ENCODE data around the gene FUZ. TPM values are rescaled to one million over a fixed set of nuclear protein-coding genes. Genes with fewer than 3 reads are reported as not detected.

Gene FUZ
- polyA plus RNA-seq, 4 donors = 4.1 to 21.0 (median 10.0) TPM

GRCh38 chr19:49847731-49848696, 34.9 kb upstream of the FUZ start:
- peak in 1 of 2 donors; percentile 25 for DNase-seq
- H3K9me3 ChIP-seq (ENCODE audit: control insufficient read depth in 2 of 2, insufficient read depth in 1 of 2, low read depth in 1 of 2, low read length in 1 of 2) = peaks cover 0 to 18% of the 10 kb centered on the region in 2 donors
- no peak overlapping the region for H3K4me3 ChIP-seq (ENCODE audit: low read depth in 1 of 3, low read length in 3 of 3)
- H3K27me3 ChIP-seq (ENCODE audit: control insufficient read depth in 3 of 3, insufficient read depth in 3 of 3, low read length in 3 of 3) = no peaks in the 10 kb centered on the region
- WGBS, 3 donors = 76 to 87% (median 84%) methylated on average over 10 of the region's 10 CpGs
- no peak overlapping the region for H3K27ac ChIP-seq (ENCODE audit: low read depth in 1 of 3, low read length in 2 of 3)
- no peak for FAIRE-seq
- H3K36me3 ChIP-seq (ENCODE audit: control insufficient read depth in 3 of 3, insufficient read depth in 2 of 3, low read depth in 1 of 3, low read length in 3 of 3) = peaks cover 0 to 5% (median 0%) of the 10 kb centered on the region in 3 donors
- peaks cover 0 to 15% (median 0%) of the 10 kb centered on the region in 3 donors for H3K4me1 ChIP-seq (ENCODE audit: control insufficient read depth in 3 of 3, insufficient read depth in 2 of 3, low read depth in 1 of 3, low read length in 2 of 3)

DNA sequence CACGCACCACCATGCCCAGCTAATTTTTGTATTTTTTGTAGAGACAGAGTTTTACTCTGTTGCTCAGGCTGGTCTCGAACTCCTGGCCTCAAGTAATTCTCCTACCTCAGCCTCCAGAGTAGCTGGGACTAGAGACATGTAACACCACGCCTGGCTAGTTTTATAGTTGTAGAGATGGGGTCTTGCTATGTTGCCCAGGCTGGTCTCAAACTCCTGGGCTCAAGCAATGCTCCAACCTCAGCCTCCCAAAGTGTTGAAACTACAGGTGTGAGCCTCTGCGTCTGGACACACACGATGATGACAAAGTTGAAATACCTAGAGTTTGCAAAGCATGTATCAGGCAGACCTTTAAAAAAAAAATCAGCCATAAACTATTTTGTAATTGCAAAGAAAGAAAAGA, 33.3 kb upstream of the FUZ start:
- Histone ChIP-seq H3K4me3 (ENCODE audit: low read depth in 1 of 3, low read length in 3 of 3) (no peak overlapping the region), H3K4me1 (ENCODE audit: control insufficient read depth in 3 of 3, insufficient read depth in 2 of 3, low read depth in 1 of 3, low read length in 2 of 3) (peaks cover 0 to 4% (median 0%) of the 10 kb centered on the region in 3 donors), H3K9me3 (ENCODE audit: control insufficient read depth in 2 of 2, insufficient read depth in 1 of 2, low read depth in 1 of 2, low read length in 1 of 2) (peaks cover 0 to 18% of the 10 kb centered on the region in 2 donors), H3K27me3 (ENCODE audit: control insufficient read depth in 3 of 3, insufficient read depth in 3 of 3, low read length in 3 of 3) (no peaks in the 10 kb centered on the region), H3K27ac (ENCODE audit: low read depth in 1 of 3, low read length in 2 of 3) (no peak overlapping the region), H3K36me3 (ENCODE audit: control insufficient read depth in 3 of 3, insufficient read depth in 2 of 3, low read depth in 1 of 3, low read length in 3 of 3) (peaks cover 0 to 7% (median 0%) of the 10 kb centered on the region in 3 donors)
- DNase-seq (no peak), FAIRE-seq (no peak)
- 72 to 82% (median 77%) methylated on average over 5 of the region's 5 CpGs for WGBS, 3 donors

GRCh38 chr19:49845414-49845813, 32.3 kb upstream of the FUZ start:
- peaks cover 0 to 4% (median 0%) of the 10 kb centered on the region in 3 donors for H3K4me1 ChIP-seq (ENCODE audit: control insufficient read depth in 3 of 3, insufficient read depth in 2 of 3, low read depth in 1 of 3, low read length in 2 of 3)
- DNase-seq (no peak), FAIRE-seq (no peak)
- H3K27me3 ChIP-seq (ENCODE audit: control insufficient read depth in 3 of 3, insufficient read depth in 3 of 3, low read length in 3 of 3) = no peaks in the 10 kb centered on the region
- peaks cover 0 to 18% of the 10 kb centered on the region in 2 donors for H3K9me3 ChIP-seq (ENCODE audit: control insufficient read depth in 2 of 2, insufficient read depth in 1 of 2, low read depth in 1 of 2, low read length in 1 of 2)
- H3K27ac ChIP-seq (ENCODE audit: low read depth in 1 of 3, low read length in 2 of 3) = no peak overlapping the region
- peaks cover 0 to 16% (median 0%) of the 10 kb centered on the region in 3 donors for H3K36me3 ChIP-seq (ENCODE audit: control insufficient read depth in 3 of 3, insufficient read depth in 2 of 3, low read depth in 1 of 3, low read length in 3 of 3)
- H3K4me3 ChIP-seq (ENCODE audit: low read depth in 1 of 3, low read length in 3 of 3) = no peak overlapping the region
- 56 to 69% (median 65%) methylated on average over 3 of the region's 3 CpGs for WGBS, 3 donors

GRCh38 chr19:49844138-49845095, 31.3 kb upstream of the FUZ start:
- no peak for DNase-seq
- FAIRE-seq = no peak
- Histone ChIP-seq H3K4me3 (ENCODE audit: low read depth in 1 of 3, low read length in 3 of 3) (no peak overlapping the region), H3K4me1 (ENCODE audit: control insufficient read depth in 3 of 3, insufficient read depth in 2 of 3, low read depth in 1 of 3, low read length in 2 of 3) (no peaks in the 10 kb centered on the region), H3K36me3 (ENCODE audit: control insufficient read depth in 3 of 3, insufficient read depth in 2 of 3, low read depth in 1 of 3, low read length in 3 of 3) (peaks cover 0 to 22% (median 0%) of the 10 kb centered on the region in 3 donors), H3K9me3 (ENCODE audit: control insufficient read depth in 2 of 2, insufficient read depth in 1 of 2, low read depth in 1 of 2, low read length in 1 of 2) (peaks cover 0 to 11% of the 10 kb centered on the region in 2 donors), H3K27me3 (ENCODE audit: control insufficient read depth in 3 of 3, insufficient read depth in 3 of 3, low read length in 3 of 3) (no peaks in the 10 kb centered on the region), H3K27ac (ENCODE audit: low read depth in 1 of 3, low read length in 2 of 3) (no peak overlapping the region)
- 81 to 83% (median 82%) methylated on average over 18 of the region's 18 CpGs for WGBS, 3 donors

DNA sequence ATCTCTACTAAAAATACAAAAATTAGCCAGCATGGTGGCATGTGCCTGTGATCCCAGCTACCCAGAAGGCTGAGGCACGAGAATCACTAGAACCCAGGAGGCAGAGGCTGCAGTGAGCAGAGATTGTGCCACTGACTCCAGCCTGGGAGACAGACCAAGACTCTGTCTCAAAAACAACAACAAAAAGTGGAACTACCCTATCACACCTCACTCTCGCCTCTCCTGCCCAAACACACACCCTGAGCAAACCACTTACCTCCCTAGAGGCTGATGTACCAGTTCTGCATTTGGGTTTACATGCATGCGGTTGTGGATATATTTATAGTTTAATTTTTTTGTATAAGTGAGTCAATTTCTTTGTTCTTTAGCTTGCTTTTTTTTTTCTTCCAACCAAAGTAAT, 30.2 kb upstream of the FUZ start:
- H3K27me3 ChIP-seq (ENCODE audit: control insufficient read depth in 3 of 3, insufficient read depth in 3 of 3, low read length in 3 of 3) = no peaks in the 10 kb centered on the region
- WGBS, 3 donors = 83 to 95% (median 91%) methylated on average over 3 of the region's 3 CpGs
- FAIRE-seq = no peak
- no peak overlapping the region for H3K27ac ChIP-seq (ENCODE audit: low read depth in 1 of 3, low read length in 2 of 3)
- peaks cover 2 to 32% (median 5%) of the 10 kb centered on the region in 3 donors for H3K36me3 ChIP-seq (ENCODE audit: control insufficient read depth in 3 of 3, insufficient read depth in 2 of 3, low read depth in 1 of 3, low read length in 3 of 3)
- no peak overlapping the region for H3K4me3 ChIP-seq (ENCODE audit: low read depth in 1 of 3, low read length in 3 of 3)
- no peak for DNase-seq
- H3K9me3 ChIP-seq (ENCODE audit: control insufficient read depth in 2 of 2, insufficient read depth in 1 of 2, low read depth in 1 of 2, low read length in 1 of 2) = no peaks in the 10 kb centered on the region
- no peaks in the 10 kb centered on the region for H3K4me1 ChIP-seq (ENCODE audit: control insufficient read depth in 3 of 3, insufficient read depth in 2 of 3, low read depth in 1 of 3, low read length in 2 of 3)

GRCh38 chr19:49840736-49841249, 27.7 kb upstream of the FUZ start:
- no peak overlapping the region for H3K4me3 ChIP-seq (ENCODE audit: low read depth in 1 of 3, low read length in 3 of 3)
- no peak for FAIRE-seq
- peaks cover 2 to 54% (median 12%) of the 10 kb centered on the region in 3 donors for H3K36me3 ChIP-seq (ENCODE audit: control insufficient read depth in 3 of 3, insufficient read depth in 2 of 3, low read depth in 1 of 3, low read length in 3 of 3)
- no peak for DNase-seq
- H3K27me3 ChIP-seq (ENCODE audit: control insufficient read depth in 3 of 3, insufficient read depth in 3 of 3, low read length in 3 of 3) = no peaks in the 10 kb centered on the region
- 90 to 94% (median 92%) methylated on average over 17 of the region's 17 CpGs for WGBS, 3 donors
- H3K27ac ChIP-seq (ENCODE audit: low read depth in 1 of 3, low read length in 2 of 3) = no peak overlapping the region
- H3K9me3 ChIP-seq (ENCODE audit: control insufficient read depth in 2 of 2, insufficient read depth in 1 of 2, low read depth in 1 of 2, low read length in 1 of 2) = no peaks in the 10 kb centered on the region
- no peaks in the 10 kb centered on the region for H3K4me1 ChIP-seq (ENCODE audit: control insufficient read depth in 3 of 3, insufficient read depth in 2 of 3, low read depth in 1 of 3, low read length in 2 of 3)

DNA sequence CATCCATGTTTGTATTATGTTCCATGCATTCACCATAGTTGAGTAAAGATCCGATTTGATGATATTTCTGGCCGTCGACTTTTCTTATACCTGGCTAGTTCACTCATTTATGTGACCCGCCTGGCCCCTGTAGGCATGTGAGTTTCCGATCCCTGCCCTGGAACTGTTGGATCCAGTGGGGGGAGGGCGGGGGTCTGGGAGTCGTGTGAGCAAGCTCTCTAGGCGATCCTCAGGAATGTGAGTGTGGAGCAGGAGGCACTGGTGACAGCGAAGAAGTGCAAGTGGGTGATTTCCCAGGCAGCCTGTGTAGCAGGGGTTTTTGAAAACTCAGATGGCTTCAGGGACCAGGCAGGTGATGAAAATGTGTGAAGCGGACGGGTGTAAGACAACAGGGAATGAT, 27.2 kb upstream of the FUZ start:
- 92 to 95% (median 93%) methylated on average over 11 of the region's 11 CpGs for WGBS, 3 donors
- Histone ChIP-seq H3K9me3 (ENCODE audit: control insufficient read depth in 2 of 2, insufficient read depth in 1 of 2, low read depth in 1 of 2, low read length in 1 of 2) (no peaks in the 10 kb centered on the region), H3K36me3 (ENCODE audit: control insufficient read depth in 3 of 3, insufficient read depth in 2 of 3, low read depth in 1 of 3, low read length in 3 of 3) (peaks cover 2 to 59% (median 12%) of the 10 kb centered on the region in 3 donors), H3K27me3 (ENCODE audit: control insufficient read depth in 3 of 3, insufficient read depth in 3 of 3, low read length in 3 of 3) (no peaks in the 10 kb centered on the region), H3K4me1 (ENCODE audit: control insufficient read depth in 3 of 3, insufficient read depth in 2 of 3, low read depth in 1 of 3, low read length in 2 of 3) (no peaks in the 10 kb centered on the region), H3K27ac (ENCODE audit: low read depth in 1 of 3, low read length in 2 of 3) (no peak overlapping the region), H3K4me3 (ENCODE audit: low read depth in 1 of 3, low read length in 3 of 3) (no peak overlapping the region)
- no peak for FAIRE-seq
- DNase-seq = no peak

GRCh38 chr19:49839713-49840112, 26.6 kb upstream of the FUZ start:
- DNase-seq (no peak), FAIRE-seq (no peak)
- H3K9me3 ChIP-seq (ENCODE audit: control insufficient read depth in 2 of 2, insufficient read depth in 1 of 2, low read depth in 1 of 2, low read length in 1 of 2) = no peaks in the 10 kb centered on the region
- peaks cover 8 to 65% (median 15%) of the 10 kb centered on the region in 3 donors for H3K36me3 ChIP-seq (ENCODE audit: control insufficient read depth in 3 of 3, insufficient read depth in 2 of 3, low read depth in 1 of 3, low read length in 3 of 3)
- H3K27ac ChIP-seq (ENCODE audit: low read depth in 1 of 3, low read length in 2 of 3) = no peak overlapping the region
- H3K4me1 ChIP-seq (ENCODE audit: control insufficient read depth in 3 of 3, insufficient read depth in 2 of 3, low read depth in 1 of 3, low read length in 2 of 3) = no peaks in the 10 kb centered on the region
- 93 to 96% (median 95%) methylated on average over 11 of the region's 11 CpGs for WGBS, 3 donors
- H3K27me3 ChIP-seq (ENCODE audit: control insufficient read depth in 3 of 3, insufficient read depth in 3 of 3, low read length in 3 of 3) = no peaks in the 10 kb centered on the region
- no peak overlapping the region for H3K4me3 ChIP-seq (ENCODE audit: low read depth in 1 of 3, low read length in 3 of 3)

All from small intestine (tissue), 7 donors.